ENCODE measurements around the gene GPR179. TPM values are rescaled to one million over a fixed set of nuclear protein-coding genes. Genes with fewer than 3 reads are reported as not detected.
"Not testable (repeated sequence)": the region's sequence is repeated elsewhere in the genome, so short reads cannot be mapped to it uniquely, and the experiment has no call there.

GPR179 gene
- total RNA-seq, 1 experiment from 2014 or later, result 0.05 TPM

DNA sequence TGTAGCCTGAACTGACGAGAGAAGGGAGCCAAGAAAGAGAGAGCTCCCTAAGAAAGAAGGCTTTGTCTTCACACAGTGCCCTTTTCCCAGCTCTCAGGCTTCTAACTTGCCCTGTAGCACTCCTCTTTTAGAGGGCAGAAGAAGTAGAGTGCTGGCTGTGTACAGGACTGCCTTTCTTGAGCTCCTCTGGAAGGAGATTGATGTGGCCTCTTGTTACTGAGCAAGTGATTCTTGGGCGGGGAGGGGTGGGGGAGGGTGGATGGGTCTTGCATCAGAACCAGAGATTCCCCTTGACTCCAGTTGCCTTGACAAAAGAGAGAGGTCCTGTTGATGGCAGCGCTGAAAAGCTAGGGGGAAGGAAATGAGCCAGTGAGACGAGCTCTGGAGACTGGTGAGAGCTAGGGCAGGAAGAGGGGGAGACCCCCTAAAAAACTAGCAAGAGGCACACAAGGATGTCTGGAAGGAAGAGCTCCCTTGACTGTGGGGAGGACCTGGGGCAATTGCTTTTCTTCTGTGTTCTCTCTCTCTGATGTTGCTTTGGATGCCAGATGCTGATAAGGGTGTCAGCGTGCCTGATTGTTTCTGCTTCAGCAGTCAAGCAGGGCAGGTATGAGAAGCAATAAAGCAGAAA, 18.4 kb downstream of the GPR179 start:
- no peak for DNase-seq (ENCODE audit: extremely low read depth, low read depth)

GRCh38 chr17:38324772-38325171, 19.0 kb downstream of the GPR179 start:
- no peak for DNase-seq (ENCODE audit: extremely low read depth, low read depth)

GRCh38 chr17:38324141-38324697, 19.5 kb downstream of the GPR179 start:
- no peak for DNase-seq (ENCODE audit: extremely low read depth, low read depth)

DNA sequence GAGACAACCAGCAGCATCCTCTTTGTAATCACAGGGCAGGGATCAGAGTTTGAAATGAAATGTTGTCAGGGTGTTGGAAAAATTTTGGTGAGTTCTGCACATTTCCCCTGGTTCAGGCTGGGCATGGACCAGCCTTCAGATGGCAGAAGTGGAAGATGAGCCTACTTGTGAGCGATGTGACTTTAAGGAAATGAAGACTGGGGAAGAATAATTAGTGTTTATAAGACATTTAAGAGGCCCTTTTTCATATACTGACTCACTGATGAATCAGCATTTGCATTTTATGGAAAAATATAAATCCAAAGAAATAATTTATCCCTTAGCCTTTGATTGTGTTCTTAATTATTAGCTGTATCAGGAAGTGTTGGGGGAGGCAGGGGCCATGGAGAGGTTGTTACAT, 20.9 kb downstream of the GPR179 start:
- no peak for DNase-seq (ENCODE audit: extremely low read depth, low read depth)

GRCh38 chr17:38322156-38322779, 21.5 kb downstream of the GPR179 start:
- peak; percentile 58 for DNase-seq (ENCODE audit: extremely low read depth, low read depth)

GRCh38 chr17:38320482-38320881, 23.3 kb downstream of the GPR179 start:
- no peak for DNase-seq (ENCODE audit: extremely low read depth, low read depth)

DNA sequence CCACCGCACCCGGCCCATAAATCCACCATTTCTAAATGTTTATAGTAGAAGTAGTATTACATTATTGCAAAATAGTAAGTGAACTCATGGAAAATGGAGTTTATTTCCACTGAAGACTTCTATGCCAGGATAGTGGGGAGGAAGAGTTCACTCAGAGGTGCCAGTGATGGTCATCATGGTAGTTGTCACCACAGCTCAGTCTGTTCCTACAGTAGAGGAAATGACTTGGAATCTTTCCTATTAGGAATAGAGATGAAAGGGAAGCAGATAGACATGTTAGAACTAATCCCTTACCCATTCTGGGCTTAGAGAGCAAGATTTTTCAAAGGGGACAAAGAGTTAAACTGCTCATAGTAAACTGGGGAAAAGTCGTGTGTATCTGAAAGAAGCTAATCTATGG, 26.7 kb downstream of the GPR179 start:
- no peak for DNase-seq (ENCODE audit: extremely low read depth, low read depth)

DNA sequence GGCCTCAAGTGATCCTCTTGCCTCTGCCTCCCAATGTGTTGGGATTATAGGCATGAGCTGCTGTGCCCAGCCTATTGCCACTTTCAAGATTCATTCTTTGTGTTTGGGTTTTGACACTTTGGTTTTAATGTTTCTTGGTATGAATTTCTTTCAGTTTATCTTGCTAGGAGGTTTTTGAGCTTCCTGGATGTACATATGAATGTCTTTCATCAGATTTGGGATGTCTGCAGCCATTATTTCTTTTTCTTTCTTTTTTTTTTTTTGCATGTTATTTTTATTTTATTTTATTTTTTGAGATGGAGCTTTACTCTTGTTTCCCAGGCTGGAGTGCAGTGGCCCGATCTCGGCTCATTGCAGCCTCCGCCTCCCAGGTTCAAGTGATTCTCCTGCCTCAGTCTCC, 28.3 kb downstream of the GPR179 start:
- no peak for DNase-seq (ENCODE audit: extremely low read depth, low read depth)

- DNase-seq (ENCODE audit: extremely low read depth, low read depth), result peak; percentile 97
Observed at GRCh38 chr17:38296834-38297517, 46.8 kb downstream of the GPR179 start, which contains the start of gene MRPL45. MRPL45 (plus strand) TSS chr17:38297168; CDS start chr17:38297184, 16 bp downstream.

DNA sequence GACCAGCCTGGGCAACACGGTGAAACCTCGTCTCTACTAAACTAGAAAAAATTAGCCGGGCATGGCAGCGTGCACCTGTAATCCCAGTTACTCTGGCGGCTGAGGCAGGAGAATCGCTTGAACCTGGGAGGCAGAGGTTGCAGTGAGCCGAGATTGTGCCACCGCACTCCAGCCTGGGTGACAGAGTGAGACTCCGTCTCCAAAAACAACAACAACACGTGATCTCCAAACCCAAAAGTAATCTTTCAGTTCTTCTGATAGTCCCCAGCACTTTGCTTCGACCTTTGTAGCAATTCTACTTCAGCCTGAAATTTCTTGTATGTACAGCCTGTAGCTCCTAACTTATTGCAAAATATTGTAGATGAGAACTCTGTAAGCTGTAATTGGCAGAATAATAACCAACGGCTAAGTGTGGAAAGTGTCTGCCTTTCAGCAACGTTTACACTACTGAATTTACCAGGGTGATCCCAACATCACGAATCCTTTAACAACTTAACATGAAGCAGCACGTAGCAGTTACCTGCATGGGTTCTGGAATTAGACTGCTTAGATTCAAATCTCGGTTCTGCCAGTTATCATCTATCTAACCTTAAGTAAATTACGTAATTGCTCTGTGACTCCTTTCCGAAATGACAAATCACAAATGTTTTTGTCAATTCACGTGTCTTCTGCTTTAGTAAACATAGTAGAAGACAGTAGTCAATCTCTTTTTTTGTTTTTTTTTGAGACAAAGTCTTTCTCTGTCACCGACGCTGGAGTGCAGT, 48.0 kb downstream of the GPR179 start:
- DNase-seq (ENCODE audit: extremely low read depth, low read depth), result not testable (repeated sequence)

DNA sequence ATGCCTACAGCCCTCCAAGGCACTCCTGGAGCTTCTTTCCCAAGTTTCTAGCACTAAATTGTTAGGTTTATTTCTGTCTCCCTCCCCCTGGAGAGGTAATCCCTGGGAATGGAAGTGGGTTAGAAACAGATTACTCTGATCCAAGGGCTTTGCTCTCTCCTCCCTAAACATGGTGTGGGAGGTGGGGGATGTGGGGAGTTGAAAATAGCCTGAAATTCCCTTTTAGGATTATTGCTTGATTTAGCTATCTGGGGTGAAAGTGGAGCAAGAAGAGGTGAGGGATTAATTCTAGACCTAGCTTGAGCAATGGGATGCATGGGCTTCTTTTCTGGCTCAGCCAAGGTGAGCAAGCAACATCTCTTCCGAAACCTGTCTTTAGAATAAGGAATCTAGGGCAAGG, 54.0 kb downstream of the GPR179 start:
- not testable (repeated sequence) for DNase-seq (ENCODE audit: extremely low read depth, low read depth)

DNA sequence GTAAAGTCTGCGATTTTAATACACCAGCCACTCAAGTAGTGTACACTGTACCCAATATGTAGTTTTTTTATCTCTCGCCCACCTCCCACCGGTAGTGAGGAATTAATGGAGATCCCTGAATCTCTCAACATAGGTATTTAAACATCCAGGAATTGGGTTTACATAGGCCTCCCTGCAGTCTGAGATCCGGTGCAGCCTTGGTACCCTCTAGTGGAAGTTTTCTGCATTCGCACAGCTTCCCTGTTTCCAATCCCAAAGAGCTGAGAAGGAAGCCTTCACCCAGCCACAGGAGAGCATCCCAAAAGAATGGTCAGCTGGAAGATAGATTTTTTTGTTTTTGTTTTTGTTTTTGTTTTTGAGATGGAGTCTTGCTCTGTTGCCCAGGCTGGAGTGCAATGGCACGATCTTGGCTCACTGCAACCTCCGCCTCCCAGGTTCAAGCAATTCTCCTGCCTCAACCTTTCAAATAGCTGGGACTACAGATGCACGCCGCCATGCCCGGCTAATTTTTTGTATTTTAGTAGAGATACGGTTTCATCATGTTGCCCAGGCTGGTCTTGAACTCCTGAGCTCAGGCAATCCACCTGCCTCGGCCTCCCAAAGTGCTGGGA, 55.4 kb downstream of the GPR179 start:
- not testable (repeated sequence) for DNase-seq (ENCODE audit: extremely low read depth, low read depth)

DNA sequence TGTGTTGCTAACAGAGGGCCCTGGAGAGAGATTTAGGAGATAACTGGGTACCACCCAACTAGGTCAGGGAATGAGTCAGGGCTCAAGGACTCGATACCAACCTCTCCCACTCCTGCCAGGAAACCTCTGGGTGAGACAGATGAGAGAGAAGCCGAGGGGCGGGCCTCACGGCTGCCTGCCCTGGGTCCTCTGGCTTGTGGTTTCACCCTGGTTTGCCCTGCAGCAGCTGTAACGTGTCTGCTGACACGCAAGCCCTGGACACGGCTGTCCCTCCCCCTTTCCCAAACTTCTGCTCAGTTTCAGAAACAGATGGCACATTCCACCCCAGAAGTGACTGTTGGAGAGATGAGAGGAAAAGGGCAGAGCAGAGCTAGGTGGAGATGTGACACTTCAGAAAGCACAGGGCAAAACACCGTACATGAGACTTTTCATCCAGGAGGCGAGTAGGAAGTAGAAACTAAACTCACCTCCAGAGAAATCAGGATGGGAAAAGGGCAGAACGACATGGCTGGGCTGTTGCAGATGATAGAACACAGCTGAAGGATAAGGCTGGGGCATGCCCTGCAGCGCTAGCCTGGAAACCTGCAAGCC, 57.2 kb downstream of the GPR179 start:
- not testable (repeated sequence) for DNase-seq (ENCODE audit: extremely low read depth, low read depth)

- not testable (repeated sequence) for DNase-seq (ENCODE audit: extremely low read depth, low read depth)
Observed at GRCh38 chr17:38285994-38286393, 57.8 kb downstream of the GPR179 start.

Other genes with a start within 250 kb of the GPR179 start
- gene TBC1D3E, start 216.0 kb downstream of the GPR179 start, total RNA-seq (2014; rRNA removed; shearing (Covaris generic)), result not detected in 2 replicates
- not detected in 2 replicates for gene TBC1D3, start 151.4 kb downstream of the GPR179 start, total RNA-seq (2014; rRNA removed; shearing (Covaris generic))
- gene MRPL45, start 46.8 kb downstream of the GPR179 start, total RNA-seq (2014; rRNA removed; shearing (Covaris generic)), result 98.8 and 103 TPM in 2 replicates
- gene SOCS7, start 7.9 kb upstream of the GPR179 start, total RNA-seq (2014; rRNA removed; shearing (Covaris generic)), result 24.6 and 25.1 TPM in 2 replicates
- 11.2 and 18.5 TPM in 2 replicates for gene ARHGAP23, start 84.5 kb upstream of the GPR179 start, total RNA-seq (2014; rRNA removed; shearing (Covaris generic))

Measured in NCI-H460 (cell line).